Sigmoid colon (tissue), 4 donors: ENCODE measurements around the gene HECW1.

Experiments
- POLR2A ChIP-seq, 2 donors: fragments of 450-650 bp; IDR thresholded peaks; one replicate each; pipeline ENCODE4 v1.6.1; 2016; ENCODE audit warnings: antibody characterized with exemption in 2 of 2, mild to moderate bottlenecking in 2 of 2, moderate library complexity in 2 of 2
- POLR2AphosphoS5 ChIP-seq, 4 donors: sonication (generic); formaldehyde crosslinking; IDR thresholded peaks; one replicate each; pipeline ENCODE4 v1.6.1; 2017; ENCODE audit warnings: antibody characterized with exemption in 4 of 4
- TF ChIP-seq, protein P1 (sequence below), 4 experiments: fragments of 450-650 bp in 3 of 4; fragments of 200-600 bp in 1 of 4; IDR thresholded peaks; one replicate each; pipeline ENCODE4 v1.5.1; 2016 to 2019; ENCODE audit warnings: antibody characterized with exemption in 4 of 4, mild to moderate bottlenecking in 3 of 4, moderate library complexity in 2 of 4

DNA sequence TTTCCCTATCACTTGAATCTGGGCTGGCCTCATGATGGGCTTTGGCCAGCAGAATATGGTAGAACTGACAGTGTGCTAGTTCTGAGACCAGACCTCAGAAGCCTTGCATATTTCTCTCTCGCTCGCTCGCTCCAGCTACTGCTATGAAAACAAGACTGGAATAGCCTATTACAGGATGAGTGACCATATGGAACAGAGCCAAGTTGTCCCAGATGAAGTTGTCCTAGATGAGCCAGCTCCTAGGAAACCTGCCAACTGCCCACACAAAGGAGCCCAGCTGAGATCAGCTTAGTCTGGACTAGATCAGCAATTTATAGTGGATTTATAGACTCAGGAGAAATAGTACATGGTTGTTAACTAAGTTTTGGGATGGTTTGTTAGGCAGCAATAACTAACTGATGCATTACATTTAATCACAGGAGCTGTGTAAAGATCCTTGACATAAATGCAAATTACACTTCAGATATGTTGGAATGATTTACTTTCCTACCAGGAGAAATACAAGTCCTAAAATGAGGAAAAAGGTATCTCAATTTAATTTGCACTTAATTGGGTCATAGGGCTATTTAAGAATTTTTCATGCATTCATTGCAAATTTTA, 6.8 kb upstream of the HECW1 start:
- TF ChIP-seq, protein P1, sequence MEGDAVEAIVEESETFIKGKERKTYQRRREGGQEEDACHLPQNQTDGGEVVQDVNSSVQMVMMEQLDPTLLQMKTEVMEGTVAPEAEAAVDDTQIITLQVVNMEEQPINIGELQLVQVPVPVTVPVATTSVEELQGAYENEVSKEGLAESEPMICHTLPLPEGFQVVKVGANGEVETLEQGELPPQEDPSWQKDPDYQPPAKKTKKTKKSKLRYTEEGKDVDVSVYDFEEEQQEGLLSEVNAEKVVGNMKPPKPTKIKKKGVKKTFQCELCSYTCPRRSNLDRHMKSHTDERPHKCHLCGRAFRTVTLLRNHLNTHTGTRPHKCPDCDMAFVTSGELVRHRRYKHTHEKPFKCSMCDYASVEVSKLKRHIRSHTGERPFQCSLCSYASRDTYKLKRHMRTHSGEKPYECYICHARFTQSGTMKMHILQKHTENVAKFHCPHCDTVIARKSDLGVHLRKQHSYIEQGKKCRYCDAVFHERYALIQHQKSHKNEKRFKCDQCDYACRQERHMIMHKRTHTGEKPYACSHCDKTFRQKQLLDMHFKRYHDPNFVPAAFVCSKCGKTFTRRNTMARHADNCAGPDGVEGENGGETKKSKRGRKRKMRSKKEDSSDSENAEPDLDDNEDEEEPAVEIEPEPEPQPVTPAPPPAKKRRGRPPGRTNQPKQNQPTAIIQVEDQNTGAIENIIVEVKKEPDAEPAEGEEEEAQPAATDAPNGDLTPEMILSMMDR (IDR thresholded peaks at IDR 0.05), result no peak
- no peak for TF ChIP-seq POLR2A (IDR thresholded peaks at IDR 0.05)
- no peak for TF ChIP-seq POLR2AphosphoS5 (IDR thresholded peaks at IDR 0.05)
